Vagina (tissue), 2 donors: ENCODE data around the gene FUT2. TPM values are rescaled to one million over a fixed set of nuclear protein-coding genes. Genes with fewer than 3 reads are reported as not detected.
A peak's percentile ranks its signal among the peaks of the same experiment; 100 is the strongest.

Source experiments
- DNase-seq, 2 donors: peaks; one replicate each; pipeline ENCODE4 v3.0.0-alpha.2; 2017; ENCODE audit errors: extremely low spot score in 2 of 2
- H3K27ac ChIP-seq: fragments of 200-600 bp; sonication (generic); one replicate; pipeline ENCODE4 v1.5.1; 2019
- H3K27me3 ChIP-seq: fragments of 200-600 bp; sonication (generic); one replicate; pipeline ENCODE4 v1.5.1; 2019
- H3K36me3 ChIP-seq, 2 donors: fragments of 200-600 bp; sonication (generic); one replicate each; pipeline ENCODE4 v1.5.1; 2017 to 2019
- H3K4me1 ChIP-seq: fragments of 200-600 bp; sonication (generic); one replicate; pipeline ENCODE4 v1.5.1; 2019
- H3K4me3 ChIP-seq, 2 donors: fragments of 200-600 bp; sonication (generic); 1 replicate in 1 of 2; 2 replicates in 1 of 2; pipeline ENCODE4 v1.5.1; 2016 to 2019
- H3K9me3 ChIP-seq: fragments of 200-600 bp; sonication (generic); one replicate; pipeline ENCODE4 v1.5.1; 2019
- POLR2A ChIP-seq, 2 donors: fragments of 450-650 bp; IDR thresholded peaks; one replicate each; pipeline ENCODE4 v1.6.1; 2017; ENCODE audit warnings: antibody characterized with exemption in 2 of 2, mild to moderate bottlenecking in 2 of 2, moderate library complexity in 2 of 2
- POLR2AphosphoS5 ChIP-seq, 2 donors: sonication (generic); formaldehyde crosslinking; IDR thresholded peaks; one replicate each; pipeline ENCODE4 v1.9.0; 2017; ENCODE audit warnings: antibody characterized with exemption in 2 of 2, mild to moderate bottlenecking in 2 of 2, low read depth in 1 of 2; ENCODE audit not compliant: insufficient read depth in 1 of 2
- intact Hi-C: fragments of 100-400 bp; cut with DNase I; formaldehyde crosslinking; loops from one replicate; pipeline ENCODE4 v1.15.1; 2023
- total RNA-seq: library from RNA; depleted of rRNA; stranded (reverse); fragments of >200 nt; gene quantifications from one replicate; pipeline ENCODE4 v1.2.3, GENCODE V29; 2016
- TF ChIP-seq, protein P1 (sequence below), 3 experiments: fragments of 450-650 bp in 2 of 3; fragments of 200-600 bp in 1 of 3; sonication (generic) in 1 of 3; IDR thresholded peaks; one replicate each; pipeline ENCODE4 v1.5.1; 2017 to 2019; ENCODE audit warnings: antibody characterized with exemption in 3 of 3, mild to moderate bottlenecking in 2 of 3, moderate library complexity in 2 of 3

Gene FUT2
- total RNA-seq, 1 donor from 2014 or later, result 6.1 TPM

DNA sequence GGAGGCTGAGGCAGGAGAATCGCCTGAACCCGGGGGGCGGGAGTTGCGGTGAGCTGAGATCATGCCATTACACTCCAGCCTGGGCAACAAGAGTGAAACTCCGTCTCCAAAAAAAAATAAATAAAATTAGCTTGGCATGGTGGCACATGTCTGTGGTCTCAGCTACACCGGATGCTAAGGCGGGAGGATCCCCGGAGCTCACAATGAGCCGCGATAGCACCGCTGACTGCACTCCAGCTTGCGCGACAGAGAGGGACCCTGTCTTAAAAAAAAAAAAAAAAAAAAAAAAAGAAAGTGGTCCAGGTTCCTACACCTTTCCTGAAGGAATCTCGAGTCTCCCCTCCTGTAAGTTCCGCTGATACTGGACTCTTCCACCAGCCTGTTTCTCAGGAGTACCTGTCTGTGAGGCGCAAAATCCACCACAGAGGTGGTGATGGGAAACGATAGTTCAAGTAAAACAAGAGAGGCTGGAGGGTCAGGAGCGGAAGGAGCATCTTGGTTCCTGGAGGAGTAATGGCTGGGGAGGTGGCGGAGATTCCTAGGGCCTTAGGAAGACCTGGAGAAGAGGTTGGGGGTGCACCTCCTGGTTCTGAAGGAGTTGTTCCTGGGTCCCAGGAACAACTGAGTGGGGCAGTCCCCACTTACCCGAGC is 56.2 kb downstream of the FUT2 start:
- Histone ChIP-seq H3K9me3 (no peaks in the 10 kb centered on the region), H3K27ac (peak overlapping the region; percentile 40), H3K27me3 (no peaks in the 10 kb centered on the region), H3K4me3 (peak overlapping the region; percentile 42 to 44), H3K36me3 (no peaks in the 10 kb centered on the region), H3K4me1 (peaks cover 23% of the 10 kb centered on the region)
- no peak for DNase-seq
- TF ChIP-seq POLR2AphosphoS5 (IDR thresholded peaks at IDR 0.05; ENCODE audit: insufficient read depth in 1 of 2, low read depth in 1 of 2) (no peak), POLR2A (IDR thresholded peaks at IDR 0.05) (no peak)
- TF ChIP-seq, protein P1, sequence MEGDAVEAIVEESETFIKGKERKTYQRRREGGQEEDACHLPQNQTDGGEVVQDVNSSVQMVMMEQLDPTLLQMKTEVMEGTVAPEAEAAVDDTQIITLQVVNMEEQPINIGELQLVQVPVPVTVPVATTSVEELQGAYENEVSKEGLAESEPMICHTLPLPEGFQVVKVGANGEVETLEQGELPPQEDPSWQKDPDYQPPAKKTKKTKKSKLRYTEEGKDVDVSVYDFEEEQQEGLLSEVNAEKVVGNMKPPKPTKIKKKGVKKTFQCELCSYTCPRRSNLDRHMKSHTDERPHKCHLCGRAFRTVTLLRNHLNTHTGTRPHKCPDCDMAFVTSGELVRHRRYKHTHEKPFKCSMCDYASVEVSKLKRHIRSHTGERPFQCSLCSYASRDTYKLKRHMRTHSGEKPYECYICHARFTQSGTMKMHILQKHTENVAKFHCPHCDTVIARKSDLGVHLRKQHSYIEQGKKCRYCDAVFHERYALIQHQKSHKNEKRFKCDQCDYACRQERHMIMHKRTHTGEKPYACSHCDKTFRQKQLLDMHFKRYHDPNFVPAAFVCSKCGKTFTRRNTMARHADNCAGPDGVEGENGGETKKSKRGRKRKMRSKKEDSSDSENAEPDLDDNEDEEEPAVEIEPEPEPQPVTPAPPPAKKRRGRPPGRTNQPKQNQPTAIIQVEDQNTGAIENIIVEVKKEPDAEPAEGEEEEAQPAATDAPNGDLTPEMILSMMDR (IDR thresholded peaks at IDR 0.05), result no peak
- intact Hi-C loops, result no loop called here

DNA sequence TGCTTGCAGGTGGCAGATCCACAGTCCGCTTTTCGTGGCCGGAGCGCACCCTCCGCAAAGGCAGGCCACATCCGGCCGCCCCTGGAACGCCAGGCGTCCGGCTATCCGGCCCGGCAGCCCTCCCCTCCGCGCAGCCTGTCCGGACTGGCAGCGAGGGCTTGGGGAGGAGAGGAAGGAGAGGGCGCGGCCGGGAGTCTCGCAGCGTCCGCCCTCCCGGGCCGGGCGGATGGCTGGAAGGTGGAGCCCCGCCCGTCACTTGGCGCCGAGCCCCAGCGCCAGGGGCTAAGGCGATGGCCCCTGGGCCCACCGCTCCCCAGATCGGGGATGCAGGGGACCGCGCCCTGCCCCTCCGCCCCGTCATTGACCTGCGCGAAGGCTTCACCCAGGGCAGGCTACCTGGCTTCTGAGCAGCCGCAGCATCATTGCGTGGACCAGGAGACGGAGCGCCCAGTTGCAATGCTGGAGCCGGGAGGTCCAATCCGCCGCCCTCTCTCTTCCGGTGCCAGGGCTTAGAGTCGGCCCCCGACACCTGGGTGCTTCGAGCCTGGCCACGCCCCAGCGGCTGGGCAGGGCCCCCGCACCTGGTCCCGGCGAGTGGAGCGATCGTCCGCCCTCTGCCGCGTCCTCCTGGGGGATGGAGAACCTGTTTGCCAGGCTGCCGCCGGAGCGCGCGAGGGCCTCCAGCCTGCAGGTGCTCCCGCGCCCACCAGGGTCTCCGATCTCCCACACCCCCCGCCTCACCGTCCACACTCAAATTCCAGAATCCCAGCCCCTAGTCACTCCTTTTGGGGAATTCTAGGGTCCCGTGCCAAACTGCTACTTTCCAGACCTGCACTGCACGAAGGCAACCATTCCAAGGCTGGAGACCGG is 57.0 kb downstream of the FUT2 start, which contains the start of gene FUT1:
FUT1 (minus strand) TSS at position 146 of the 870 bp plus-strand sequence. CDS start 1,360 bp downstream, outside the sequence.
- peak within 1 kb of the TSS; percentile 42 to 44 for H3K4me3 ChIP-seq
- no peak for DNase-seq

DNA sequence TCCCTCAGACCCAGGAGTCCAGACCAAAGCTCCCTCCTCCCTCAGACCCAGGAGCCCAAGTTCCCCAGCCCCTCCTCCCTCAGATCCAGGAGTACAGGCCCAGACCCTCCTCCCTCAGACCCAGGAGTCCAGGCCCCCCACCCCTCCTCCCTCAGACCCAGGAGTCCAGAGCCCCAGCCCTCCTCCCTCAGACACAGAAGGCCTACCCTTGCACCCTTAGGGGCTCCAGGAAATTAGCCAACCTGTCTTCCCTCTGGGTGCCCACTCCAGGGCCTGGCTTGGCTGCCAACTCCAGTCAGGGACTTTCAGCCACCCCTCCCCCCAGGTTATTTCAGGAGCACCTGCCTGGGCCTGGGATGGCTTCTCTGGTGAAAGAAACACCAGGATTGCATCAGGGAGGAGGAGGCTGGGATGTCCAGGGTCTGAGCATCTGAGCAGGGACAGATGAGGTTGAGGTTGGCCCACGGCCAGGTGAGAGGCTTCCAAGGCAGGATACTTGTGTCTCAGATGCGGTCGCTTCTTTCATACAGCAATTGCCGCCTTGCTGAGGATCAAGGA is 59.4 kb downstream of the FUT2 start, which contains the start of gene FGF21:
FGF21 (plus strand) TSS at position 441 of the 558 bp plus-strand sequence. CDS start 713 bp downstream, outside the sequence.
- Histone ChIP-seq H3K27me3 (no peaks in the 10 kb centered on the region), H3K27ac (no peak within 1 kb of the TSS), H3K4me1 (peaks cover 17% of the 10 kb centered on the region), H3K4me3 (no peak within 1 kb of the TSS), H3K36me3 (no peaks in the 10 kb centered on the region), H3K9me3 (no peaks in the 10 kb centered on the region)
- TF ChIP-seq POLR2A (IDR thresholded peaks at IDR 0.05) (no peak), POLR2AphosphoS5 (IDR thresholded peaks at IDR 0.05; ENCODE audit: insufficient read depth in 1 of 2, low read depth in 1 of 2) (no peak)
- TF ChIP-seq, protein P1 (IDR thresholded peaks at IDR 0.05), result no peak
- intact Hi-C loops, result no loop called here
- DNase-seq, result no peak

More for the DNA sequence above, 57.0 kb downstream of the FUT2 start, which contains the start of gene FUT1:
- no peak for TF ChIP-seq POLR2A (IDR thresholded peaks at IDR 0.05)
- TF ChIP-seq, protein P1 (IDR thresholded peaks at IDR 0.05), result no peak
- TF ChIP-seq POLR2AphosphoS5 (IDR thresholded peaks at IDR 0.05; ENCODE audit: insufficient read depth in 1 of 2, low read depth in 1 of 2), result peak in 1 of 2 donors; percentile 71
- intact Hi-C loops, result no loop called here
- H3K27ac ChIP-seq, result peak within 1 kb of the TSS; percentile 40
- peaks cover 17% of the 10 kb centered on the region for H3K4me1 ChIP-seq
- H3K36me3 ChIP-seq, result no peaks in the 10 kb centered on the region
- H3K9me3 ChIP-seq, result no peaks in the 10 kb centered on the region
- no peaks in the 10 kb centered on the region for H3K27me3 ChIP-seq

Other genes with a start within 250 kb of the FUT2 start
- 20.4 TPM for gene GRWD1, start 250.0 kb upstream of the FUT2 start, total RNA-seq
- 3.7 TPM for gene KCNJ14, start 240.4 kb upstream of the FUT2 start, total RNA-seq
- gene CYTH2, start 226.6 kb upstream of the FUT2 start, total RNA-seq, result 87.2 TPM
- gene LMTK3, start 184.1 kb upstream of the FUT2 start, total RNA-seq, result 1.7 TPM
- 43.0 TPM for gene SULT2B1, start 143.8 kb upstream of the FUT2 start, total RNA-seq
- gene SPACA4, start 89.2 kb upstream of the FUT2 start, total RNA-seq, result 3.9 TPM
- 3.2 TPM for gene FAM83E, start 80.9 kb upstream of the FUT2 start, total RNA-seq
- gene RPL18, start 76.8 kb upstream of the FUT2 start, total RNA-seq, result 2,346 TPM
- 19.9 TPM for gene SPHK2, start 76.5 kb upstream of the FUT2 start, total RNA-seq
- gene DBP, start 58.6 kb upstream of the FUT2 start, total RNA-seq, result 4.9 TPM
- gene CA11, start 49.8 kb upstream of the FUT2 start, total RNA-seq, result 7.9 TPM
- 0.98 TPM for gene NTN5, start 23.0 kb upstream of the FUT2 start, total RNA-seq
- 3.4 TPM for gene MAMSTR, start 23.8 kb downstream of the FUT2 start, total RNA-seq
- gene RASIP1, start 44.6 kb downstream of the FUT2 start, total RNA-seq, result 31.2 TPM
- gene IZUMO1, start 50.9 kb downstream of the FUT2 start, total RNA-seq, result 2.2 TPM
- gene FUT1, start 56.7 kb downstream of the FUT2 start, total RNA-seq, result 6.4 TPM
- gene FGF21, start 59.6 kb downstream of the FUT2 start, total RNA-seq, result not detected
- gene BCAT2, start 115.1 kb downstream of the FUT2 start, total RNA-seq, result 41.5 TPM
- 19.2 TPM for gene HSD17B14, start 140.5 kb downstream of the FUT2 start, total RNA-seq
- 37.1 TPM for gene PLEKHA4, start 172.6 kb downstream of the FUT2 start, total RNA-seq
- 52.1 TPM for gene PPP1R15A, start 176.4 kb downstream of the FUT2 start, total RNA-seq
- gene TULP2, start 202.8 kb downstream of the FUT2 start, total RNA-seq, result not detected
- 151 TPM for gene NUCB1, start 204.3 kb downstream of the FUT2 start, total RNA-seq
- not detected for gene DHDH, start 237.7 kb downstream of the FUT2 start, total RNA-seq